Ascending aorta (tissue), 2 donors: ENCODE measurements around the gene CA6. TPM values are rescaled to one million over a fixed set of nuclear protein-coding genes. Genes with fewer than 3 reads are reported as not detected.
"Not testable (repeated sequence)": the region's sequence is repeated elsewhere in the genome, so short reads cannot be mapped to it uniquely, and the experiment has no call there.

ENCODE experiments used
- DNase-seq, 2 donors: peaks; one replicate each; pipeline ENCODE4 v3.0.0-alpha.2; 2019; ENCODE audit warnings: low spot score in 2 of 2
- H3K27ac ChIP-seq, 2 donors: fragments of 200-600 bp; sonication (generic); one replicate each; pipeline ENCODE4 v1.5.1; 2016 to 2017; ENCODE audit warnings: mild to moderate bottlenecking in 1 of 2
- H3K27me3 ChIP-seq: fragments of 200-600 bp; sonication (generic); one replicate; pipeline ENCODE4 v1.5.1; 2017
- H3K36me3 ChIP-seq, 2 donors: fragments of 200-600 bp; sonication (generic); one replicate each; pipeline ENCODE4 v1.5.1; 2016
- H3K4me1 ChIP-seq, 2 donors: fragments of 200-600 bp; sonication (generic); one replicate each; pipeline ENCODE4 v1.5.1; 2016 to 2017; ENCODE audit warnings: mild to moderate bottlenecking in 1 of 2
- H3K4me3 ChIP-seq, 2 donors: fragments of 200-600 bp; sonication (generic); one replicate each; pipeline ENCODE4 v1.5.1; 2016 to 2017; ENCODE audit warnings: mild to moderate bottlenecking in 1 of 2
- H3K9me3 ChIP-seq, 2 donors: fragments of 200-600 bp; sonication (generic); one replicate each; pipeline ENCODE4 v1.5.1; 2016
- CTCF ChIP-seq, 3 experiments: fragments of 200-600 bp in 2 of 3; fragments of 450-650 bp in 1 of 3; sonication (generic) in 2 of 3; IDR thresholded peaks; one replicate each; pipeline ENCODE4 v1.5.1; 2016 to 2019; ENCODE audit warnings: antibody characterized with exemption in 3 of 3, mild to moderate bottlenecking in 1 of 3, moderate library complexity in 1 of 3
- intact Hi-C: fragments of 100-400 bp; cut with DNase I; formaldehyde crosslinking; loops from one replicate; pipeline ENCODE4 v1.15.1; 2023
- total RNA-seq: library from RNA; depleted of rRNA; stranded (reverse); fragments of >200 nt; gene quantifications from one replicate; pipeline ENCODE4 v1.1.0, GENCODE V29; 2016

Gene CA6
- total RNA-seq, 1 donor from 2014 or later = not detected

GRCh38 chr1:8925406-8925805 lies 20.3 kb upstream of the CA6 start:
- Histone ChIP-seq H3K36me3 (no peaks in the 10 kb centered on the region), H3K4me1 (no peaks in the 10 kb centered on the region), H3K9me3 (no peaks in the 10 kb centered on the region), H3K27me3 (no peaks in the 10 kb centered on the region), H3K27ac (no peak overlapping the region), H3K4me3 (no peak overlapping the region)
- no peak for DNase-seq
- no peak for TF ChIP-seq CTCF (IDR thresholded peaks at IDR 0.05)
- intact Hi-C loops = no loop called here

GRCh38 chr1:8925960-8926359 lies 19.7 kb upstream of the CA6 start:
- no peak for TF ChIP-seq CTCF (IDR thresholded peaks at IDR 0.05)
- H3K4me3 ChIP-seq = no peak overlapping the region
- H3K27me3 ChIP-seq = no peaks in the 10 kb centered on the region
- intact Hi-C loops = no loop called here
- H3K9me3 ChIP-seq = no peaks in the 10 kb centered on the region
- H3K4me1 ChIP-seq = no peaks in the 10 kb centered on the region
- no peak for DNase-seq
- no peaks in the 10 kb centered on the region for H3K36me3 ChIP-seq
- H3K27ac ChIP-seq = no peak overlapping the region

GRCh38 chr1:8926707-8927694 lies 18.7 kb upstream of the CA6 start:
- Histone ChIP-seq H3K4me3 (no peak overlapping the region), H3K9me3 (no peaks in the 10 kb centered on the region), H3K4me1 (no peaks in the 10 kb centered on the region), H3K27ac (no peak overlapping the region), H3K36me3 (no peaks in the 10 kb centered on the region), H3K27me3 (no peaks in the 10 kb centered on the region)
- TF ChIP-seq CTCF (IDR thresholded peaks at IDR 0.05) = no peak
- intact Hi-C loops = no loop called here
- DNase-seq = no peak

GRCh38 chr1:8930116-8930515 lies 15.6 kb upstream of the CA6 start:
- Histone ChIP-seq H3K27ac (no peak overlapping the region), H3K4me1 (no peaks in the 10 kb centered on the region), H3K4me3 (no peak overlapping the region), H3K27me3 (no peaks in the 10 kb centered on the region), H3K36me3 (no peaks in the 10 kb centered on the region), H3K9me3 (no peaks in the 10 kb centered on the region)
- intact Hi-C loops = no loop called here
- DNase-seq = no peak
- TF ChIP-seq CTCF (IDR thresholded peaks at IDR 0.05) = no peak

- DNase-seq, H3K36me3 ChIP-seq, intact Hi-C loops, H3K27me3 ChIP-seq, H3K4me1 ChIP-seq, H3K4me3 ChIP-seq, H3K27ac ChIP-seq, H3K9me3 ChIP-seq: not testable (repeated sequence)
Observed at GRCh38 chr1:8937051-8937450, 8.6 kb upstream of the CA6 start.

- Histone ChIP-seq H3K27me3 (no peaks in the 10 kb centered on the region), H3K27ac (no peak overlapping the region)
Observed at GRCh38 chr1:8937701-8938100, 8.0 kb upstream of the CA6 start.

More at GRCh38 chr1:8937701-8938100, 8.0 kb upstream of the CA6 start:
- no peak for TF ChIP-seq CTCF (IDR thresholded peaks at IDR 0.05)
- Histone ChIP-seq H3K4me3 (no peak overlapping the region), H3K36me3 (no peaks in the 10 kb centered on the region), H3K4me1 (no peaks in the 10 kb centered on the region), H3K9me3 (no peaks in the 10 kb centered on the region)
- intact Hi-C loops = no loop called here
- no peak for DNase-seq
